ENCODE measurements around the gene KLLN.
"Not testable (repeated sequence)": the region's sequence is repeated elsewhere in the genome, so short reads cannot be mapped to it uniquely, and the experiment has no call there.

KLLN gene

GRCh38 chr10:87842220-87842641 is 21.1 kb downstream of the KLLN start:
- DNase-seq (ENCODE audit: low read depth), result no peak

GRCh38 chr10:87841186-87841585 is 22.1 kb downstream of the KLLN start:
- DNase-seq (ENCODE audit: low read depth), result no peak

- no peak for DNase-seq (ENCODE audit: low read depth)
Observed at GRCh38 chr10:87838650-87839049, 24.7 kb downstream of the KLLN start.

- no peak for DNase-seq (ENCODE audit: low read depth)
Observed at GRCh38 chr10:87837445-87837844, 25.9 kb downstream of the KLLN start.

- DNase-seq (ENCODE audit: low read depth), result no peak
Observed at GRCh38 chr10:87836098-87836497, 27.2 kb downstream of the KLLN start.

- no peak for DNase-seq (ENCODE audit: low read depth)
Observed at GRCh38 chr10:87829986-87830729, 33.2 kb downstream of the KLLN start.

- not testable (repeated sequence) for DNase-seq (ENCODE audit: low read depth)
Observed at GRCh38 chr10:87829051-87829450, 34.3 kb downstream of the KLLN start.

- no peak for DNase-seq (ENCODE audit: low read depth)
Observed at GRCh38 chr10:87827681-87828080, 35.7 kb downstream of the KLLN start.

- DNase-seq (ENCODE audit: low read depth), result no peak
Observed at GRCh38 chr10:87826653-87827052, 36.7 kb downstream of the KLLN start.

- DNase-seq (ENCODE audit: low read depth), result no peak
Observed at GRCh38 chr10:87819289-87819585, 44.1 kb downstream of the KLLN start.

- DNase-seq (ENCODE audit: low read depth), result peak; percentile 36
Observed at GRCh38 chr10:87818505-87819288, 44.6 kb downstream of the KLLN start.

- peak; percentile 78 for DNase-seq (ENCODE audit: low read depth)
Observed at GRCh38 chr10:87817609-87818504, 45.5 kb downstream of the KLLN start, which contains the start of gene ATAD1. Gene ATAD1, minus strand, starts transcription at chr10:87818226. Its CDS starts 3,627 bp downstream, at chr10:87814599.

- no peak for DNase-seq (ENCODE audit: low read depth)
Observed at GRCh38 chr10:87816898-87817608, 46.3 kb downstream of the KLLN start.

GRCh38 chr10:87816163-87816897 is 47.0 kb downstream of the KLLN start:
- no peak for DNase-seq (ENCODE audit: low read depth)

Measured in T-helper 22 cell (primary cell).